Calu3 (cell line): Measurements from ENCODE around the gene GPR84. TPM values are rescaled to one million over a fixed set of nuclear protein-coding genes. Genes with fewer than 3 reads are reported as not detected.

Experiments used
- BruUV-seq: library from RNA; stranded (reverse); fragments of 400-500 nt; replicated peaks from 2 replicates; lab custom pipeline; 2021; lab: Mats Ljungman, UMichigan
- CTCF ChIA-PET: fragments of 300-600 bp; sonication (Branson Sonifier 250); formaldehyde crosslinking; loops from one replicate; lab custom pipeline; 2022; ENCODE audit warnings: antibody characterized with exemption; lab: Charles Lee
- DNase-seq: peaks from one replicate; pipeline ENCODE4 v3.0.0; 2022
- H3K27ac Mint-ChIP-seq: one replicate; pipeline ENCODE4 v1.8.0; 2022; ENCODE audit warnings: mixed read lengths; ENCODE audit not compliant: unreplicated experiment
- H3K27me3 Mint-ChIP-seq: one replicate; pipeline ENCODE4 v1.8.0; 2022; ENCODE audit warnings: mixed read lengths; ENCODE audit not compliant: unreplicated experiment
- H3K36me3 Mint-ChIP-seq: one replicate; pipeline ENCODE4 v1.8.0; 2022; ENCODE audit warnings: mild to moderate bottlenecking, moderate library complexity, mixed read lengths; ENCODE audit not compliant: insufficient read depth, unreplicated experiment
- H3K4me1 Mint-ChIP-seq: one replicate; pipeline ENCODE4 v1.8.0; 2022; ENCODE audit warnings: mild to moderate bottlenecking, low read depth, mixed read lengths; ENCODE audit not compliant: unreplicated experiment
- H3K4me3 Mint-ChIP-seq: one replicate; pipeline ENCODE4 v1.8.0; 2022; ENCODE audit warnings: mild to moderate bottlenecking, low read depth, moderate library complexity, mixed read lengths; ENCODE audit not compliant: unreplicated experiment
- H3K9me3 Mint-ChIP-seq: one replicate; pipeline ENCODE4 v1.8.0; 2022; ENCODE audit warnings: low read depth, mixed read lengths; ENCODE audit not compliant: unreplicated experiment
- intact Hi-C: fragments of 100-400 bp; cut with micrococcal nuclease; formaldehyde crosslinking; loops from one replicate; pipeline ENCODE4 v1.10.0; 2022; ENCODE audit not compliant: unreplicated experiment
- microRNA-seq: library from miRNA; unstranded; fragments of <30 nt; microRNA quantifications from one replicate; pipeline ENCODE4 v1.2.0, GENCODE V29; 2022
- total RNA-seq: library from RNA; stranded (reverse); gene quantifications from 2 replicates; pipeline ENCODE4 v1.2.3, GENCODE V29; 2022
- TF ChIP-seq, protein P1 (sequence below): fragments of 200-600 bp; IDR thresholded peaks from one replicate; pipeline ENCODE4 v1.8.0; 2022; ENCODE audit warnings: antibody characterized with exemption; ENCODE audit not compliant: unreplicated experiment

The GPR84 gene
- total RNA-seq, 1 experiment from 2014 or later = not detected

DNA sequence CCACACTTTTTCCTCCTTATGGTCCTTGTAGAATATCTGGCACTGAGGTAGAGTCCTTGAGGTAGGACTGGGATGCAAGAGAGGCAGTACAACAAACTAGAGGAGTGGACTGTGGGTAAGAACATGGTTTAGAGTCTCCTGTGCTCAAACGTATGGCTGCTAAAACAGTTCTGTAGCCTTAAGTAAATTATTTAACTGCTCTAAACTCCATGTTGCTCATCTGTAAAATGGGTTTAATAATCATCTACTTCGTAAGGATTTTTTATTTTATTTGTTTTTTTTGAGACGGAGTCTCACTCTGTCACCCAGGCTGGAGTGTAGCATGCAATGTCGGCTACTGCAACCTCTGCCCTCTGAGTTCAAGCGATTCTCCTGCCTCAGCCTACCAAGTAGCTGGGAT is 42.9 kb downstream of the GPR84 start:
- Mint-ChIP-seq H3K4me3 (no peak overlapping the region), H3K36me3 (peaks cover 17% of the 10 kb centered on the region), H3K9me3 (no peaks in the 10 kb centered on the region), H3K27ac (no peak overlapping the region), H3K4me1 (peaks cover 8% of the 10 kb centered on the region), H3K27me3 (no peaks in the 10 kb centered on the region)
- no peak for DNase-seq
- BruUV-seq = no TSS peak
- CTCF ChIA-PET = interaction anchor here (2.3 kb wide), 1 partner anchor 15 kb away, joined by 6 read pairs; no protein-coding TSS in a partner anchor
- TF ChIP-seq, protein P1, sequence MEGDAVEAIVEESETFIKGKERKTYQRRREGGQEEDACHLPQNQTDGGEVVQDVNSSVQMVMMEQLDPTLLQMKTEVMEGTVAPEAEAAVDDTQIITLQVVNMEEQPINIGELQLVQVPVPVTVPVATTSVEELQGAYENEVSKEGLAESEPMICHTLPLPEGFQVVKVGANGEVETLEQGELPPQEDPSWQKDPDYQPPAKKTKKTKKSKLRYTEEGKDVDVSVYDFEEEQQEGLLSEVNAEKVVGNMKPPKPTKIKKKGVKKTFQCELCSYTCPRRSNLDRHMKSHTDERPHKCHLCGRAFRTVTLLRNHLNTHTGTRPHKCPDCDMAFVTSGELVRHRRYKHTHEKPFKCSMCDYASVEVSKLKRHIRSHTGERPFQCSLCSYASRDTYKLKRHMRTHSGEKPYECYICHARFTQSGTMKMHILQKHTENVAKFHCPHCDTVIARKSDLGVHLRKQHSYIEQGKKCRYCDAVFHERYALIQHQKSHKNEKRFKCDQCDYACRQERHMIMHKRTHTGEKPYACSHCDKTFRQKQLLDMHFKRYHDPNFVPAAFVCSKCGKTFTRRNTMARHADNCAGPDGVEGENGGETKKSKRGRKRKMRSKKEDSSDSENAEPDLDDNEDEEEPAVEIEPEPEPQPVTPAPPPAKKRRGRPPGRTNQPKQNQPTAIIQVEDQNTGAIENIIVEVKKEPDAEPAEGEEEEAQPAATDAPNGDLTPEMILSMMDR = no peak
- intact Hi-C loops = no loop called here

Small RNA genes lying within 50 kb of the gene (microRNA-seq; reads per million reads assigned to microRNA genes)
- 503 reads per million, percentile 78 among the genes with 10 or more reads in this experiment for gene MIR148B

Other genes with a start within 250 kb of the GPR84 start
- gene SMUG1, start 175.5 kb downstream of the GPR84 start, total RNA-seq = 66.2 and 69.4 TPM in 2 replicates
- 128 and 173 TPM in 2 replicates for gene CBX5, start 84.4 kb downstream of the GPR84 start, total RNA-seq
- 1,059 and 1,161 TPM in 2 replicates for gene HNRNPA1, start 83.8 kb downstream of the GPR84 start, total RNA-seq
- gene NFE2, start 63.5 kb downstream of the GPR84 start, total RNA-seq = 0.80 and 1.8 TPM in 2 replicates
- gene COPZ1, start 39.4 kb downstream of the GPR84 start, total RNA-seq = 173 and 190 TPM in 2 replicates
- 9.1 and 9.5 TPM in 2 replicates for gene ZNF385A, start 20.2 kb upstream of the GPR84 start, total RNA-seq
- gene ITGA5, start 54.8 kb upstream of the GPR84 start, total RNA-seq = 8.0 and 9.5 TPM in 2 replicates
- 85.7 and 94.5 TPM in 2 replicates for gene GTSF1, start 109.1 kb upstream of the GPR84 start, total RNA-seq
- gene NCKAP1L, start 133.3 kb upstream of the GPR84 start, total RNA-seq = not detected in 2 replicates
- not detected in 2 replicates for gene PDE1B, start 185.1 kb upstream of the GPR84 start, total RNA-seq
- 0.26 TPM in 1 of 2 replicates, not detected in the other for gene PPP1R1A, start 224.2 kb upstream of the GPR84 start, total RNA-seq